H9 (cell line): Measurements from ENCODE around the gene TMEM134. TPM values are rescaled to one million over a fixed set of nuclear protein-coding genes. Genes with fewer than 3 reads are reported as not detected.

Source experiments
- DNase-seq: peaks from one replicate; pipeline ENCODE4 v3.0.0-alpha.2; 2017
- H2AFZ ChIP-seq: one replicate; pipeline ENCODE4 v1.6.1; 2013; ENCODE audit warnings: mild to moderate bottlenecking, low read length, control low read depth, moderate library complexity
- H2AK5ac ChIP-seq: 2 replicates; pipeline ENCODE4 v1.6.1; 2013; ENCODE audit warnings: low read length, control low read depth, mixed read lengths; ENCODE audit not compliant: insufficient read length
- H2BK120ac ChIP-seq: one replicate; pipeline ENCODE4 v1.6.1; 2013; ENCODE audit warnings: low read depth, mild to moderate bottlenecking, low read length, control low read depth, inconsistent platforms; ENCODE audit not compliant: poor library complexity, severe bottlenecking
- H2BK12ac ChIP-seq: 2 replicates; pipeline ENCODE4 v1.6.1; 2013; ENCODE audit warnings: low read length, control low read depth, mixed read lengths, low read depth; ENCODE audit not compliant: insufficient read length
- H2BK15ac ChIP-seq: 2 replicates; pipeline ENCODE4 v1.6.1; 2013; ENCODE audit warnings: low read depth, low read length, control low read depth
- H2BK20ac ChIP-seq: one replicate; pipeline ENCODE4 v1.6.1; 2013; ENCODE audit warnings: low read depth, mild to moderate bottlenecking, low read length, control low read depth, inconsistent platforms; ENCODE audit not compliant: poor library complexity, severe bottlenecking
- H2BK5ac ChIP-seq: 2 replicates; pipeline ENCODE4 v1.6.1; 2013; ENCODE audit warnings: low read length, control low read depth, mixed read lengths; ENCODE audit not compliant: insufficient read length
- H3K14ac ChIP-seq: 2 replicates; pipeline ENCODE4 v1.6.1; 2013; ENCODE audit warnings: low read length, control low read depth; ENCODE audit not compliant: insufficient read depth
- H3K18ac ChIP-seq: 2 replicates; pipeline ENCODE4 v1.6.1; 2013; ENCODE audit warnings: low read depth, mild to moderate bottlenecking, mixed read lengths, low read length, control low read depth; ENCODE audit not compliant: insufficient read length
- H3K23ac ChIP-seq: 2 replicates; pipeline ENCODE4 v1.6.1; 2013; ENCODE audit warnings: low read length, control low read depth, mixed read lengths, low read depth; ENCODE audit not compliant: insufficient read length
- H3K23me2 ChIP-seq: 2 replicates; pipeline ENCODE4 v1.6.1; 2013; ENCODE audit warnings: low read depth, mild to moderate bottlenecking, mixed read lengths, low read length, control low read depth; ENCODE audit not compliant: insufficient read length, poor library complexity, severe bottlenecking
- H3K27ac ChIP-seq: 2 replicates; pipeline ENCODE4 v1.5.1; 2013; ENCODE audit warnings: low read length, control low read depth, mixed read lengths, low read depth; ENCODE audit not compliant: insufficient read length
- H3K27me3 ChIP-seq: 2 replicates; pipeline ENCODE4 v1.6.1; 2013; ENCODE audit warnings: low read length, control low read depth, inconsistent platforms; ENCODE audit not compliant: insufficient read depth
- H3K4ac ChIP-seq: 2 replicates; pipeline ENCODE4 v1.6.1; 2013; ENCODE audit warnings: low read depth, mild to moderate bottlenecking, control low read depth, inconsistent platforms, low read length, moderate library complexity
- H3K4me1 ChIP-seq: 2 replicates; pipeline ENCODE4 v1.6.1; 2013; ENCODE audit warnings: low read length, control low read depth, inconsistent platforms; ENCODE audit not compliant: insufficient read depth
- H3K4me2 ChIP-seq: 2 replicates; pipeline ENCODE4 v1.6.1; 2013; ENCODE audit warnings: low read length, control low read depth, mixed read lengths; ENCODE audit not compliant: insufficient read length, insufficient read depth
- H3K56ac ChIP-seq: 2 replicates; pipeline ENCODE4 v1.6.1; 2013; ENCODE audit warnings: low read depth, mild to moderate bottlenecking, mixed read lengths, low read length, control low read depth; ENCODE audit not compliant: insufficient read length
- H3K79me1 ChIP-seq: 2 replicates; pipeline ENCODE4 v1.6.1; 2013; ENCODE audit warnings: low read depth, mild to moderate bottlenecking, moderate library complexity, low read length, control low read depth, inconsistent platforms; ENCODE audit not compliant: insufficient read depth, poor library complexity, severe bottlenecking
- H3K79me2 ChIP-seq: 2 replicates; pipeline ENCODE4 v1.6.1; 2013; ENCODE audit warnings: low read length, control low read depth, inconsistent platforms; ENCODE audit not compliant: insufficient read depth
- H3K9ac ChIP-seq: 2 replicates; pipeline ENCODE4 v1.6.1; 2013; ENCODE audit warnings: low read length, control low read depth, mixed read lengths; ENCODE audit not compliant: insufficient read length; ENCODE audit errors: extremely low read depth
- H3K9me3 ChIP-seq: one replicate; pipeline ENCODE4 v1.6.1; 2013; ENCODE audit warnings: low read depth, low read length, inconsistent platforms; ENCODE audit not compliant: control insufficient read depth
- H3T11ph ChIP-seq: one replicate; pipeline ENCODE4 v1.6.1; 2013; ENCODE audit warnings: mild to moderate bottlenecking, low read length, control low read depth, inconsistent platforms
- H4K20me1 ChIP-seq: one replicate; pipeline ENCODE4 v1.6.1; 2013; ENCODE audit not compliant: control insufficient read depth, insufficient read length, insufficient read depth
- H4K5ac ChIP-seq: 2 replicates; pipeline ENCODE4 v1.6.1; 2013; ENCODE audit warnings: low read depth, mild to moderate bottlenecking, mixed read lengths, low read length, control low read depth; ENCODE audit not compliant: insufficient read length
- H4K8ac ChIP-seq: replicated peaks from 2 replicates; pipeline ENCODE4 v1.6.1; 2013; ENCODE audit warnings: low read length, control low read depth, mixed read lengths, low read depth; ENCODE audit not compliant: insufficient read length
- H4K91ac ChIP-seq: 2 replicates; pipeline ENCODE4 v1.6.1; 2013; ENCODE audit warnings: low read depth, mild to moderate bottlenecking, moderate library complexity, mixed read lengths, low read length, control low read depth; ENCODE audit not compliant: insufficient read length
- H3K27ac Mint-ChIP-seq, 3 experiments: 2 replicates in 2 of 3; 3 replicates in 1 of 3; pipeline ENCODE4 v1.8.0; 2020 to 2021; ENCODE audit warnings: mixed read lengths in 3 of 3, mild to moderate bottlenecking in 1 of 3, moderate library complexity in 1 of 3
- H3K27me3 Mint-ChIP-seq: 2 replicates; pipeline ENCODE4 v1.8.0; 2021; ENCODE audit warnings: low read depth, mild to moderate bottlenecking, moderate library complexity, mixed read lengths
- H3K36me3 Mint-ChIP-seq, 3 experiments: 2 replicates in 2 of 3; 3 replicates in 1 of 3; pipeline ENCODE4 v1.8.0; 2020 to 2021; ENCODE audit warnings: low read depth in 3 of 3, mixed read lengths in 3 of 3; ENCODE audit not compliant: insufficient read depth in 1 of 3
- H3K4me1 Mint-ChIP-seq, 2 experiments: 2 replicates each; pipeline ENCODE4 v1.8.0; 2020; ENCODE audit warnings: mixed read lengths in 2 of 2
- H3K4me3 Mint-ChIP-seq, 2 experiments: 2 replicates in 1 of 2; 3 replicates in 1 of 2; pipeline ENCODE4 v1.8.0; 2020 to 2021; ENCODE audit warnings: mild to moderate bottlenecking in 2 of 2, mixed read lengths in 2 of 2, moderate library complexity in 1 of 2
- H3K9me3 Mint-ChIP-seq, 2 experiments: 2 replicates in 1 of 2; 3 replicates in 1 of 2; pipeline ENCODE4 v1.8.0; 2020; ENCODE audit warnings: mild to moderate bottlenecking in 2 of 2, mixed read lengths in 2 of 2, moderate library complexity in 1 of 2
- CTCF ChIP-seq: fragments of 200-600 bp; sonication (generic); conservative IDR thresholded peaks from 3 replicates; pipeline ENCODE4 v1.8.0; 2021; ENCODE audit warnings: antibody characterized with exemption, mild to moderate bottlenecking
- WGBS: extraction: QIAGEN DNeasy Blood & Tissue Kit; methylation state at CpG from one replicate; pipeline ENCODE4 v1.1.7; 2013; ENCODE audit warnings: missing lambda C conversion rate, low lambda C conversion rate, mixed read lengths; ENCODE audit not compliant: insufficient read length; ENCODE audit errors: extremely low coverage; 5-methylcytosine and 5-hydroxymethylcytosine counted together
- total RNA-seq: library from RNA; stranded (reverse); gene quantifications from 2 replicates; pipeline ENCODE4 v1.2.1, GENCODE V29; 2021

Gene TMEM134
- total RNA-seq, 1 experiment from 2014 or later, result 53.6 TPM

- Histone ChIP-seq H3K79me1 (no peaks in the 10 kb centered on the region), H4K20me1 (no peaks in the 10 kb centered on the region), H3K4ac (no peak overlapping the region), H3K56ac (no peak overlapping the region), H3K9ac (no peak overlapping the region), H3K23me2 (no peaks in the 10 kb centered on the region), H2AFZ (no peak overlapping the region), H3K4me2 (no peak overlapping the region), H3K27me3 (no peaks in the 10 kb centered on the region), H3K79me2 (no peaks in the 10 kb centered on the region), H2BK12ac (no peak overlapping the region), H3K27ac (no peak overlapping the region), H4K5ac (no peak overlapping the region), H4K8ac (no peak overlapping the region), H2BK15ac (no peak overlapping the region), H4K91ac (no peak overlapping the region), H3K9me3 (no peaks in the 10 kb centered on the region), H3T11ph (no peak overlapping the region), H3K4me1 (no peaks in the 10 kb centered on the region; the same call in 1 of the 2 replicates), H3K14ac (no peak overlapping the region), H2BK120ac (no peak overlapping the region), H2AK5ac (no peak overlapping the region), H3K18ac (no peak overlapping the region), H2BK5ac (no peak overlapping the region), H3K23ac (no peak overlapping the region), H2BK20ac (no peak overlapping the region)
- DNase-seq, result no peak
- Mint-ChIP-seq H3K9me3 (no peaks in the 10 kb centered on the region), H3K36me3 (peaks cover 12 to 47% (median 40%) of the 10 kb centered on the region in 3 experiments; a peak in 6 of 7 replicates), H3K27me3 (no peaks in the 10 kb centered on the region; the same call in 1 of the 2 replicates), H3K4me1 (peaks cover 4 to 10% of the 10 kb centered on the region in 2 experiments), H3K4me3 (no peak overlapping the region), H3K27ac (no peak overlapping the region)
- WGBS, result no CpG with 5 or more reads among the region's 23 CpGs
- TF ChIP-seq CTCF, result no peak
Observed at GRCh38 chr11:67434395-67434881, 34.6 kb downstream of the TMEM134 start.
